ENCODE data around the gene TMEM141.

The TMEM141 gene

DNA sequence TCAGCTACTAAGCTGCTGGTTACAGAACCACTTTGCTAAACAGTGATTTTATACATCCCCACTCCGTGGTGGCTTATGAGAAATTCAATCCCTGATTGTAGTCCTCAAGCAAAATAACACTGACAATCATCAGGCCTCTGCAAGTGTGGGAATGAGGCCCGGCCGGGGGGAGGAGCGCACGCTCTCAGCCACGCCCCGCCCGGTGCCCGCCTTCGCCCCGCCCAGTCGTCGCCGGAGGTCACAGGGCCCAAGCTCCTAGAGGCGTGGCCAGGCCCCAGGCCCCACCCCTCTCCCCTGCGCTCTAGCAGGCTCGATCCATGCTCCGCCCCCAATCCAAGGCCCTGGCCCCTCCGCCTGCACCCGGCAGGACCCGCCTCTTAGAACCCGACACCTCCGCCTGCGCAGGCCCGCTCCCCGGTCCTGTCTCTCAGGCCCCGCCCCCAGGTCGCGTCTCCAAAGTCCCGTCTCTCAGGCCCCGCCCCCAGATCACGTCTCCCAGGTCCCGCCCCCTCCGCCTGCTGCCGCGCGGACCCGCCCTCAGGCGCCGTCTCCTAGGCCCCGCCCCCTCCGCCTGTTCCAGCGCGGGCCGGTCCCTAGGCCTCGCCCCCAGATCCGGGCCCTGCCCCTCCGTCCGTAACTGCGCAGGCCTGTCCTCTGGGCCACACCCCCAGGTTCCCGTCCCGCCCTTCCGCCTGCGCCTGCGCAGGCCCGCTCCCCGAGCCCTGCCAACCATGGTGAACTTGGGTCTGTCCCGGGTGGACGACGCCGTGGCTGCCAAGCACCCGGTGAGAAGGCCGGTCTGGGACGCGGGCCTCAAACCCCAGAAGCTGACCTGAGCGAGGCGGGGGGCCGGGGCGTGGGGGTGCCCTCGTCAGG is at the start of gene TMEM141:
TSS of gene TMEM141 (plus strand) at position 705 of the 876 bp plus-strand sequence. CDS start at position 732, 27 bp downstream.
- no peak for FAIRE-seq

DNA sequence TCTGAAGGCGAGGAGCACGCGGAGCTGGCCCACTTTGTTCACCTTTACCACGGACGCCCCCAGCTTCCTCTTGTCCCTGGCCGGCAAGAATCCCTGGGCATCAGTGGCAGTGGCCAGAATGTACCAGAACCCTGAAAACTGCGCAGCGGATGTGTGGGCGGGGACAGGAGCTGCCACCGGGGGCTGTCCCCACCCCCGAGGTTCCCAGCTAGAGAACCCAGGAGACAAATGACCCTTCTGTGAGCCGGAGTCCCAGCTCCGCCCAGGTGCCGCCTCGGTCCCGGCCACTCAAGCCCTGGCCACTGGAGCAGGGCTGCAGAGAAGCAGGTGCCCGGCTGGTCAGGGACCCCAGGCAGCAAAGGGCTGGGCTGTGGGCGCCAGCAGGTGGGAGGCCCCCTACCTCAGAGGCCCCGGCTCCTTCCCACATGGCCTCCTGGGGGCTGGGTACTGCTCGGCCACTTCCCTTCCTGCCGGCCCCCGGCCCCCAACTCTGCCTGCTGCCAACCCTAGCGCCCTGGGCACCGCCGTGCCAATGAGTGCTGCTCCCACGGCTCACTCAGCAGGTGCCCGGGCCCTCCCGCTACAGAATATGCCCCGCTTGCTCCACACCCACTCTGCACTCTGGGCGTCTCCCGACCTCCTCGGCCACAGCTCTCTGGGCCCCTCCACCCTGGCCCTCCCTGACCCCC is 49.1 kb upstream of the TMEM141 start:
- no peak for FAIRE-seq

DNA sequence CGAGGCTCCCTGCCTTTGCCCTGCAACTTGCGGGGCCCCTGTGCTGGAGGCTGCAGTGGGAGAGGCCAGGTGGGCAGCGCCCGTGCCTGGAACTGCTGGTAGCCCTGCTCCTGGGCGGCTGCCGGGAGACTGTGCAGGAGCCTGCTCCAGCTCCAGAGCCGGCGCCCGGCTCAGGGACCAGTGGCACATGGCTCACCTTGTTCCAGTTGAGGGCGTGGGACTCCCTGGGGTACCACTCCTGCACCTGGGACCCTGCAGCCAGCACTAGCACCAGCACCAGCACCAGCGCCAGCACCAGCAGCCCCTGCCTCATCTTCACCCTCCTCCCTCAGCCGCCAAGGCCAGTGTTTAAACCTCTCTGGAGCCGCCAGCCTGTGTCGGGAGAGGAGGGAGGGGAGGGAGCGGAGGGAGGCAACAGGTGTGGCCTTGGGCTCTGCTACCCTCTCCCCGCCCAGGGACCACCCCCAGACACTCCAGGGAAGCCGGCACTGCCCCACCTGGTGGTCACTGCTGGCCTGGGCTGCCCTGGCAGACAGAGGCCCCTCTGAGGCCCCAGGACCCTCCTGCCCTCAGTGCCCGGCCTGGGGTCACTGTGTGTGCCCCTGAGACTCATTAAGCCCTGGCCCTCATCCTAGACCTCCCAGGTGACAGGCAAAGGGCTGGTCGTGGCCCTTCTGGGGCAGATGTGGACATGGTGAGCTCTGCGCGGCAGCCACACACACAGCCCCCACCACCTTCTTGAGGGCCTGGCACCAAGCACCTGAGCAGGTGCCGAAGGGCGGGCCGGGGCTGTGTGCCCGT is 48.4 kb upstream of the TMEM141 start, which contains the start of gene LCN10:
TSS of gene LCN10 (minus strand) at position 350 of the 801 bp plus-strand sequence. CDS start at position 313, 37 bp downstream.
- FAIRE-seq: no peak

DNA sequence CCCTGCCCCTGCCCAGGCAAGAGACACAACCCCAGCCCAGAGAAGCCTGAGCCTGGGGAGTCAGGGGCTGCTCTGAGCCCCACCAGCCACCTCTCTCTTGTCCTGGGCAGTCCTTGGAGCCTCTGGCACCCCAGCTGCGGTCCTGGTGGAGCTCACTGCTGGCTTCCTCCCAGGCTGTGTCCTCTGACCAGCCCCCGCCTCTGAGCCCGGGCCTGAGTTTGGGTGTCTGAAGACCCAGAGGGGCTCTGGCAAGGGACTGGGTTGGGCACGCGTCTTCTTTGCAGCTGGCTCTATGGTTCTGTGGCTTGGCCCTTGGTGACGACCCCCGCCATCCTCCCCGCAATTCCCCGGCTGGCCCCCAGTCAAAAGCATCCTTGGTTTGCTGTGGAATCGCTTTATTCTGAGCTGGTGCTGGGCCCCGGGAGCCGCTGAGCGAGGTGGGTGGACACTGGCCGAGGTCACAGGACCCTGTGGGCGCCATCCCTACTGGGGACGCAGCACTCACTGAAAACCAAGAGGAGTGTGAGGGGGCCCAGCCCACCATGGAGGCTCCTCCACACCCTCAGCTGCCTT is 47.4 kb upstream of the TMEM141 start:
- FAIRE-seq: no peak

DNA sequence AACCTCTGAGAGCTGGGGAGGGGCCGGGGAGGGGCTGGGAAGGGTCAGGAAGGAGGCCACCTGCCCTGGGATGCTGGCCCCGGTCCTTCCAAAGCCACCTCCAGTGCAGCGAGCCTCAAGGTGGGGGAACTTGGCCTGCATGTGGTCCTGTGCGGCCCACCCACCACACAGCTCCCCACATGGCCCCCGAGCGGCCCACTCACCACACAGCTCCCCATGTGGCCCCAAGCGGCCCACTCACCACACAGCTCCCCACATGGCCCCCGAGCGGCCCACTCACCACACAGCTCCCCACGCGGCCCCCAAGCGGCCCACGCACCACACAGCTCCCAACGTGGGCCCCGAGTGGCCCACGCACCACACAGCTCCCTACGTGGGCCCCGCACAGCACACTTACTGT is 46.4 kb upstream of the TMEM141 start:
- no peak for FAIRE-seq

DNA sequence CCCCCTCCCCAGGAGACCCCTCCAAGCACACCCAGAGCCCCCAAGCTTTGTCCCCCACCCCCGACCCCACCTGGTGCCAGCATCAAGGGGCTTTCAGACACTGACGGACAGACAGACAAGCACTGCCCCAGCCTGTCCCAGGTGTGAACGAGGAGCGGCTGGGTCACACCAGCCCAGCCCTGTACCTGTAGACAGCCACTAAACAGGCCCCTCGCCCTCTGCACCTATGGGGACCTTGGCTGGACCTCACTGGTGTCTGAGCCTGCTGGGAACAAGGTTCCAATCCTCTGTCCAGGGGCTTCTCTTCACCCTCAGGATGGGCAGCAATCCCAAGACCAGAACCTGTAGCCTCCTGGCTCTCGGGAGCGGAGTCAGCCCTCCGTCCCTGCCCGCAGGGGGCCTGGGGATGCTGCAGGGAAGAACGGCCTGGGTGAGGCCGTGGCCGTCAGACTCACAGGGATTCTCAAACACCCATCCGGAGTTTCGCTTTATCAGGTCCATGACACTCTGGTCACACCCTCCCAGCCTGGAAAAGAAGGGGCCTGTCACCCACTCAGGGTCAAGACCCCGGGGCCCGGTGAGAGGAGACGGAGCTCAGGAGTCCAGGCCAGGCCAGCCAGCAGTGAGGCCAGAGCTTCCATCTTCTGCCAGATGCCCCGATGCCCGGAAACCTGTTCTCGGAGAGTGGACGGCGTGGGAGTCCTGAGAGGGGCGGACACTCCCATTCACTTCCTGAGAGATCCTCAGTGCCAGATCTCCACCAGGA is 45.6 kb upstream of the TMEM141 start:
- no peak for FAIRE-seq

DNA sequence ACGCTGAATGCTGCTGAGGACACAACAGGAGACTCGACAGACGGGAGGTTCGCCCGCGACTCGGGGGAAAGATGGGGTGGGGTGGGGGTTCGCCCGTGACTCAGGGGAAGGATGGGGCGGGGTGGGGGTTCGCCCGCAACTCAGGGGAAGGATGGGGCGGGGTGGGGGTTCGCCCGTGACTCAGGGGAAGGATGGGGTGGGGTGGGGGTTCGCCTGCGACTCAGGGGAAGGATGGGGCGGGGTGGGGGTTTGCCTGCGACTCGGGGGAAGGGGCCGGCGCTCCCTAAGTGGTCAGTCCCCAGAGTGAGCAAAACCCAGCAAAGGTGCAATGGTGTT is 45.0 kb upstream of the TMEM141 start:
- FAIRE-seq: no peak

DNA sequence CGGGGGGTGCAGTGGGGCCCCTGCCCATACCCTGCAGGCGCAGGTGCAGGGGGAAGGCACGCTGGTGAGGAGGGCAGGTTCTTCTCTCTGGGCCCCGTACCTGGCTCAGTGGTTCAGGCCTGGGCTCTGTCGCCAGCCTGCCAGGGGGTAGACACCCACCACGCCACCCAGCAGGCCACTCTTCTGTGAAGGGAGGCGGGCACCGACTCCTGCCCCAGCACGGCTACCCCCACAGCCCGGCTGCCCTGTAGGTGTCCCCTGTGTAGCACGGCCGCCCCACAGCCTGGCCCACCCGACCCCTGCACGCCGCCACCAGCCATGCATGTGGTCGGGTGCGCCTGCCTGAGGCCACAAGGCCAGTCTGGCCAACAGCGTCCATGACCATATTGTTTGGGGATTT is 44.5 kb upstream of the TMEM141 start:
- FAIRE-seq: no peak

DNA sequence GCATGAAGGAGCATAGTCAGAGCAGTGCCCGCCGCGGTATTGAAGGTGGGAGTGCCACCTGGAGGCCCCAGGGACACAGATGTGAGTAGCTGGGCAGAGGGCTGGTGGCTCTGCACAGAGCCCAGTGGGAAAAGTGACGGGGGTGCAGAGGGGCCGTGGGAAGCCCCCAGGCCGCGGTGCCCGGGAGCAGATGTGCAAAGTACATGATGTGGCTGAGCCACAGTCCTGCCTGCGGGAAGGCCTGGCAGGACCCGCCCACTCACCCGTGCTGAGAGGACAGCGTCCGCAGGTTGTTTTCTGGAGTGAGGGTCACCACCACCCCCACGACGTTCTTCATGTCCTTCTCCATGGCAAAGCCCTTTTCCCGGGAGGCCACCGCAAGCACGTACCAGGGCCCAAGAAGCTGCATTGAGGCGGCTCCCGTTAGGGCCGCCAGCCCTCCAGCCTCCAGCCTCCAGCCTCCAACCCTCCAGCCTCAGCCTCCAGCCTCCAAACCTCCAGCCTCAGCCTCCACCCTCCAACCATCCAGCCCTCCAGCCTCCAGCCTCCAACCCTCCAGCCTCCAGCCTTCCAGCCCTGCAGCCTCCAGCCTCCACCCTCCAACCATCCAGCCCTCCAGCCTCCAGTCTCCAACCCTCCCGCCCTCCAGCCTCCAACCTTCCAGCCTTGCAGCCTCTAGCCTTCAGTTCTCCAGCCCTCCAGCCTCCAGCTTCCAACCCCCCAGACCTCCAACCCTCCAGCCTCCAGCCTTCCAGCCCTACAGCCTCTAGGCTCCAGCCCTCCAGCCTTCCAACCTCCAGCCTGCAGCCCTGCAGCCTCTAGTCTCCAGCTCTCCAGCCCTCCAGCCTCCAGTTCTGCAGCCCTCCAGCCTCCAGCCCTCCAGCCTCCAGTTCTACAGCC is 43.7 kb upstream of the TMEM141 start:
- FAIRE-seq: no peak

DNA sequence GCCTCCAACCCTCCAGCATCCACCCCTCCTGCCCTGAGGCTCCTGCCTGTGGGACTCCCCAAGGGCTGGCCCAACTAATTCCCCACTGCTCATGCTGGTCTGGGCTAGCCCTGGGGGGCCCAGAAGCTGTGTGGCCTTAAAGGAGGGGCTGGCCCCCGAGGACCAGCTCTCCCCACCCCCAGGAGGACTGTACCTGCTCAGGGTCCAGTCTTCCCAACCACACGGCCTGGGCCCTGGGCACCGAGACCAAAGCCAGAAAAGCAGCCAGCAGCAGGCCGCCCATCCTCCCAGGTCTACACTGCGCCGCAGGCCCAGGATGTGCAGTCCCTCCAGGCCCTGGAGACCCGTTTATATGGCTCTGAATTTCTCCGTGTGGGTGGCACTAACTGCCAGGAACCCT is 42.9 kb upstream of the TMEM141 start, which contains the start of gene LCN6:
TSS of gene LCN6 (minus strand) at position 325 of the 400 bp plus-strand sequence. CDS start at position 283, 42 bp downstream.
- no peak for FAIRE-seq

DNA sequence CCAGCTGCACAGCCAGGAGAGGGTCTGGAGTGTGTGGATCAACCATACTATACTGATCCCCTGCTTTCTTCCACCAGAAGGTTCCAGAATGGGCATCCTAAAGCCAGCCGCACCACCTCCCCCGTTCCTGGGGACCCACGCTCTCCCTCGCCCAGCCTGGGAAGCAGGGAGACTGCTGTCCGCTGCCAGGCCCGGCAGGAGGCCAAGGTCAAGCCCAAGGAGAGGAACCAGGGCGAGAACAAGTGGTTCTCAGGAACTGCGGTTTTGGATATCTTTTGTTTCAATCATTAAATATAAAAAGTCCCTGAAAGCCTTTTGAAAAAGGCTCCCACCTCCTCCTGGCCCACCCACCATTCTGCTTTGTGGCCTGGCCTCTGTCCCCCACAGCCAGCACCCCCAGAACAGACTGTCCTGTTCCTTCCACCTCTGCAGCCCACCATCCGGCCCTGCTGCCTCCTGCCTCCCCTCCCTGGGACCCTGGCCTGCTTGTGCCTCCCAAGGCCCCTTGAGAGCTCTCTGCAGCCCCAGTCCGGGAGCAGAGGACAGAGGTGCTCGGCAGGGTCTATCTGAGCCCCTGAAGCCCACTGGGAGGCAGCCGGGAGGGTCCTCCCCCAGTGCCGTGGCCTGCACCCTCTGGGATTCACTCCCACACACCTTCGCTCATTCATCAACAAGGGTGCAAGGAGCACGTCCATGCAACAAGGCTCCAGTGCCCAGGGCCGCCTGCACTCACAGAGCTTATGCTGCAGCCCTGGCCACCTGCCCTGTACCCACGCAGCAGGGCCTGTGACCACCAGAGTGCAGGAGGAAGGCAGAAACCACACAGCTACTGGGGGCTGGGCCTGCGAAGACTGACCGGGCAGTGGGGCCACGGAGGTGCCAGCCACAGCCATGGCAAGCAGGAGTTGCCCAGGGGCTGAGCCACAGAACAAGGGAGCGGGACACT is 42.2 kb upstream of the TMEM141 start:
- FAIRE-seq: no peak

DNA sequence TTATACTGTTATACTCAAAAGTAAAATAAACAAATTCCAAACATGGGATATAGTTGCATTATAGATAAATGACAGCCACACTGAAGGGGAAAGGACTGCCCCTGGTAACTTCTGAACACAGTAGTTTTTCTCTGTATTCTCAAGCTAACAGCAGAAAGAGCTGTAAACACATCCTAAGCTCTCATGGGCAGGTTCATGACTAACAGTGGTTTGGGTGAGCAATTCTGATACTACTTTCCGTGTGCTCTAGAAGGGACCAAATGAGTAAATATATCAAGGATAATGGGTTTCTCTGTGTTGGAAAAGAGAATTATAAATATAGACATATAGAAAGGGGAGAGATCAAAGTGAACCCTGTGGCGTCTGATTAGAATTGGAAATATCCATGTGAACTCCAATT is 40.6 kb upstream of the TMEM141 start:
- no peak for FAIRE-seq

DNA sequence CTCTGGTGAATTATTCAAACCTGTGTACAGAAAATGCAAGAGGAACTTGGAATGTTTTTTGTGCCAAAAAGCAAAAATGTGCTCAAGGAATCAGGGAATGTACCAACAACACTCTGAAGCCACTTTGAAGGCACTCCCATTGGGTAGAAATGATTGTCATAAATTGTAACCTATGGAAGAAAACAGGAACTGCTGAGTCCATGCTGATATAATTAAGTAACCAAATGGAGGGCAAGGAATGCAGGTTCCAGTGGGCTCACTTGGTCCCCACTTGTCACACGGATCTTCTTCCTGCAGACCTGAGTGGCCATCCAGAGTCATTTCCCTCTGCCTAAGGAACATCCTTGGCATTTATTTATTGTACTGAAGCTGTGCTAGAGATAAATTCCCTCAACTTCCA is 39.9 kb upstream of the TMEM141 start:
- FAIRE-seq: no peak

DNA sequence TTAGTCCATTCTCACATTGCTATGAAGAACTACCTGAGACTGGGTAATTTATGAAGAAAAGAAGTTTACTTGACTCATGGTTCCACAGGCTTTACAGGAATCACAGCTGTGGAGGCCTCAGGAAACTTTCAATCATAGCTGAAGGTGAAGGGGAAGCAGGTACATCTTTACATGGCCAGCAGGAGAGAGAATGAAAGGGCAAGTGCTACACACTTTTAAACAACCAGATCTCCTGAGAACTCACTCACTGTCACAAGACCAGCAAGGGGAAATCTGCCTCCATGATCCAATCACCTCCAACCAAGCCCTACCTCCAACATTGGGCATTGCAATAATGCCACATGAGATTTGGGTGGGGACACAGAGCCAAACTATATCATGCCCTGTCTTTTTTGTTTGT is 39.3 kb upstream of the TMEM141 start:
- FAIRE-seq: no peak

DNA sequence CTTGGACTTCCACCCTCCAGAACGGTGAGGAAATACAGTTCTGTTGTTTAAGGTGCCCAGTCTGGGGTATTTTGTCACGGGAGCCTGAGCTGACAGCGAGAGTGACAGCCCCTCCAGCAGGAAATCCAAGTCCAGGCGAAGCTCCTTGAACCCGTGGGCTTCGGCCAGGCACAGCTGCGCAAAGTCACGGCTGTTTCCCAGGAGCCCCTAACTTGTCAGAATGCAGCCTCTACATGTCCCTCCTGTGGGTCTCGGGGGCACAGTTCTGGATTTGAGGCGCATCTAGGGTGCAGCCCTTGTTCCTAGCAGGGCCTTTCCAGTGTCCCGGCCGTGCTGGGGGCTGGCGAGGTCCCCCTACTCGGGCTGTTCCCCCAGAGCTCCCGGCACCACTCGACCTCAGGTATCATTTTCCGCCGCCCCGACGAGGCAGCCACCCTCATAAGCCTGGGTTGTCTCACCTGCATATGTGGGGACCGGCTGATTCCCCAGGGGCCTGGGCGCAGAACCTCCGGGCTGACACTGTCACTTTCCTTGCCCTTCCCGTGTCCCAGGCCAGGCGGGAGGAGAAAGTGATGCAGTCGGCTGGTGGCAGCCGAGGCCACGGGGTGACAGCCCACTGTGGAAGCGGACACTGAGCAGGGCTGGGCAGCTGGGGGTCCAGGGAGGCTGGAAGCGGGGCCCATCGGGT is 37.6 kb upstream of the TMEM141 start:
- FAIRE-seq: no peak

DNA sequence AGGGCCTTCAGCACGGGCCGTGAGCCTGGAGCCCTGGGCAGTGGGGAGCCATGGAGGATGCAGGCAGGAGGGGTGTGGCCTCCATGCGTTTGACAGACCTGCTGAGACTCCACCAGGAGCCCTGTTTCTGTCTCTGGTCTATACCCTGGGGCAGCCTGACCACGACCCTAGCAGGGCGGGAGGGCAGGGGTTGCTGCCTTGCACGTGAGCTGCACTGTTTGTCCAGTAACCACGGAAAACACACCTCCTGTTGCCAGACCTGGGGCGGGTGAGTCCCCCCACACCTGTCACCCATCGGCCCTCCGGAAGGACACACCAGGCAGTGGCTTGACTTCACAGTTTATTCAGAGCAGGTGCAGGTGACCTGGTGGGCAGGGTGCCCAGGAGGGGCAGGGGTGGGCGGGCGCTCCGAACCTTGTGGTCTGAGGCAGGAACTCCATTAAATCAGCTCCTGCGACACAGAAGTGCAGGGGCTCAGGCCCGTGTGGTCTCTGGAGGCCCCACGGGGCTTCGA is 37.0 kb upstream of the TMEM141 start:
- no peak for FAIRE-seq

DNA sequence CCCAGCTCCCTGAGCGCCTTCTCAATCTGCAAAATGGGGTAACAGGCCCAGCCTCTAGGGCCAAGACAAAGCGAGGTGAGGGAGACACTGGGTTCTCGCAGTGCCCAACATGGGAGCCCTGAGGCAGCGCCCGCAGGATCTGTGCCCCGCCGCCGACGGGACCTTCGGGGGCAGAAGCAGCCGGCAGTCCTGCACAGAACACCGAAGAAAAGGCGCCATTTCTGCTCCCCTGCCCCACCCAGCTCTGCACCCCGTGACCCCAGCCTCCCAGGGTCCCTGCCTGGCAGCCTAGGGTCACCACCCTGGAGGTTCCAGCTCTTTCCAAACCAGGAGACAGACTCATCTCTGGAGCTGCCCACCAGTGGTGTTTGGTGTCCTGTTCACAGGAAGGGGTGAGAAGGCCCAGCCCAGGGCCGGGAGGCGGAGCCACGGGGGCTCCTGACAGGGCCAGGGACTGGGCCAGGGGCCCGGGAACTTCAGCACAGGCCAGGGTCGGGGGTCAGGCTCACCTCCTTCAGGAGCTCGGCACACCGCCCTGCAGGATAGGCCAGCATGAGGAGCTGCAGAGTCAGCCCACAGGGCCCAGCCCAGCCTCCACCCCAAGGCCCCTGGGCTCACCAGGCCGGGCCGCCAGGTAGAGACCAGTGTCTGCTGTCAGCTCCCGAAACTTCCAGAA is 36.4 kb upstream of the TMEM141 start:
- FAIRE-seq: no peak
